Activated T-helper 9 cell treated with anti-CD3 and anti-CD28 coated beads, Interleukin-2, amount 50 U/mL, for 16 hours (primary cell): ENCODE measurements around the gene SPPL3.
"Not testable (repeated sequence)": the region's sequence is repeated elsewhere in the genome, so short reads cannot be mapped to it uniquely, and the experiment has no call there.

Experiments used
- DNase-seq: peaks from one replicate; pipeline ENCODE4 v3.0.0-alpha.2; 2020; ENCODE audit warnings: low read depth

Gene SPPL3

DNA sequence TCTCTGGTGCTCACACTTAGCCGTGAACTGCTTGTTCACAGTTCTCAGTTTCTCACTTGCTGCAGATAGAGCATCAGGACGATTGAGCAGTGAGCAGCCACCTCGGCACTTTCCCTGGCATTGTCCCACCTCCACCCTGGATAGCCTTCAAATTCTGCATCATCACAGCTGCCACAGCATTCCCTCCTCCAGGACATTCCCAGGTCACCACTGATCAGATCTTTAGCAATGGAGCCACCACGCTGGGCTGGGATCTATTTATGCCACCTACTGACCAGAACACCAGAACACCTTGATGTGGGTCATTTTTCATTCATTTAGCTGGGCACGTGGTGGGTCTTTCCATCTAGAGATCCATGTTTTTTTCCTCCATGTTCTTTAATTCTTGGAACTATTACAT lies 154.9 kb downstream of the SPPL3 start:
- DNase-seq = no peak

DNA sequence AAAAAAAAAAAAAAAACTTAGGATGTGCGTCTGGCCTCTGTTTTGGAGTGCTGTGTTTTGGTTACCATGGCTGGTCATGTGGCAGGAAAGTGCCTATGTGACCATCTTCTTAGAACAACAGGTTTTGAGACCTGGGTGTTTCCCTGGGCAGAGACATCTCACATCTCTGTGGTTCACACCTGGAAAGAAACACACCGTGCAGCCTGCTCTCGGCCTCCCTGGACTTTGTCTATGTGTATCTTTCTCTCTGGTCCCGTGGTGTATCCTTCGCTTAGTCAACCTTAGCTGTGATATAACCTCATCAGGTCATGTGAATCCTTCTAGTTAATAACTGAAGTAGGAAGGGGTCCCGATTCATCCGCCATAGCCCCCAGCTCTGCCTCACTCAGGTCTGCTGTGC lies 155.9 kb downstream of the SPPL3 start:
- DNase-seq = no peak

DNA sequence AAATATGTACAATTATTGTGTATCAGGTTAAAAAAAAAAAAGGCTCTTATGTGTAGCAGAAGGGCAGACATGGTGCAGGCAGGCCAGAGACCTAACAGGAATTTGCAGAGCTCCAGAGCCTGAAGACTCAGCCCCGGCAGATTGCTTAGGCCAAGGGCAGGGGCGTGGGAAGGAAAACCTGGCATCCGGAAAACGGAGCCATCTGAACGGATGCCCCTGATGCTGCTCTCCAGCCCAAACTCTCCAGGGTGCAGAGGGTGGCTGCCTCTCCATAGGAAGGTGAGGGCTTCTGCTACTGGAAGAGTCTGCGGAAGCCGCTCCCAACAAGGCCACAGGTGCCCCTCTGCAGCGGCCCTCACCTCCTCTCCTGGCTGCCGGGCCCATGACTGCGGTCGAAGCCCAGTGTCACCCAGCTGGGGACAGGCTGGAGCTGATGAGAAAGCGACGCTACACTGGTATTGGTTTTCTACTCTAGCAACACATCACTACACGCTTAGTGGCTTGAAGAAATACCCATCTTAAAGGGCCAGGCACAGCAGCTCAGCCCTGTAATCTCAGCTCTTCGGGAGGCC lies 159.2 kb downstream of the SPPL3 start:
- DNase-seq = no peak

DNA sequence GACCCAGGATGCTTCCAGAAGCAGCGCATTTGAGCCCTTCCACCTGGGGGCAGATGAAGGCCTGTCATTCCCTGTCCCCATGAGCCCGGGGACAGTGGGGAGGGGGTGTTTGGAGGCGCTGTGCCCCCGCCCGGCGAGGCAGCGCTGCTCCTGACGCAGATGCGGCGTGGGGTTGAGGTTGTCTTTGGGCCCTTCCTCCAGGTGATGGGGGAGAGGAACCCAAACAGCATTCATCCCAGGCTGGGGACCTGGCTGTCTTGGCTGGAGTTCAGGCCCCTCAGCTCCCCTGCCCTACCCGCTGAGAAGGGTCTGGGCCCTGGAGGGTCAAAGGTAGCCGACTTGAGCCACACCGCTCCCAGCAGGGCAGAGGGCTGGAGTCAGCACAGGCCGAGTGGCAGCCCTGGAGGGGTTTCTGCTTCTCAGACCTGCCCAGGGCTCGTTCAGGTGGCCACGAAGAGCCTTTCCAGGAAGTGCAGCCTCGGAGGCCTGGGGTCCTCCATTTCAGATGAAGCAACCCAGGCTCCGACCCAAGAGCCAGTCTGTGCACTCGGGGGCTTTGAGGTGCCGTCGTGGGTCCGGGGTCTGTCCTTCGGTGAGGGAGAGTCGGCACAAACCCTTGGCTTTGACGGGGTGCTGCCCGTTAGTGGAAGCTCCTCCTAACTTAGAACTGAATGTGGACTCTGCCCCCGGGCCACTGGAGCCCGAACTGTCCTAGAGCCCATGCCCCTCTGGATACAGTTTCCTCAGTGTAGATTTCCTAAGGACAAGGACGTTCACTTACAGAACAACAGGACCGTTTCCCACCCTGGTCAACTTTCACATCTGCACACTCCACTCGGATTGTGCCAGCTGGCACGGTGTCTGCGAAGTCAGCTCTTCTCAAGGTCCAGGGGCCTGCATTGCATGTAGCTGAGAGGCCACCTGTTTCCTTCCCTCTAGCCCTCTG lies 162.4 kb downstream of the SPPL3 start:
- DNase-seq = no peak

DNA sequence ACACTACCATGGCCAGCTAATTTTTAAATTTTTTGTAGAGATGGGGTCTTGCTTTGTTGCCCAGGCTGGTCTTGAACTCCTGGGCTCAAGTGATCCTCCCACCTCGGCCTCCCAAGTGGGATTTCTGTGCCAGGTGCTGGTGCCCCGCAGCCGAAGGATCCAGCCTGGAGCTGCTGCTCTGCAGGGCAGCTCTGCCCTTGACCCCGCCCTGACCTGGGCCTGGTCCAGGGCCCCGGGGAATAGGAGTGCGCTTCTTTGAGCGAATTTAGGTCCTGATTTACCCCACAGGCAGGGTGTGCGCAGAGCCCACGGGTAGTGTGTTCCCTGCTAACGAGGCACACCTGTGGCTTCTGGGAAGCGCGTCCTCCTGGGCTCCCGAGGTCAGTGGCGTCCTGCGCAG lies 163.3 kb downstream of the SPPL3 start:
- no peak for DNase-seq

DNA sequence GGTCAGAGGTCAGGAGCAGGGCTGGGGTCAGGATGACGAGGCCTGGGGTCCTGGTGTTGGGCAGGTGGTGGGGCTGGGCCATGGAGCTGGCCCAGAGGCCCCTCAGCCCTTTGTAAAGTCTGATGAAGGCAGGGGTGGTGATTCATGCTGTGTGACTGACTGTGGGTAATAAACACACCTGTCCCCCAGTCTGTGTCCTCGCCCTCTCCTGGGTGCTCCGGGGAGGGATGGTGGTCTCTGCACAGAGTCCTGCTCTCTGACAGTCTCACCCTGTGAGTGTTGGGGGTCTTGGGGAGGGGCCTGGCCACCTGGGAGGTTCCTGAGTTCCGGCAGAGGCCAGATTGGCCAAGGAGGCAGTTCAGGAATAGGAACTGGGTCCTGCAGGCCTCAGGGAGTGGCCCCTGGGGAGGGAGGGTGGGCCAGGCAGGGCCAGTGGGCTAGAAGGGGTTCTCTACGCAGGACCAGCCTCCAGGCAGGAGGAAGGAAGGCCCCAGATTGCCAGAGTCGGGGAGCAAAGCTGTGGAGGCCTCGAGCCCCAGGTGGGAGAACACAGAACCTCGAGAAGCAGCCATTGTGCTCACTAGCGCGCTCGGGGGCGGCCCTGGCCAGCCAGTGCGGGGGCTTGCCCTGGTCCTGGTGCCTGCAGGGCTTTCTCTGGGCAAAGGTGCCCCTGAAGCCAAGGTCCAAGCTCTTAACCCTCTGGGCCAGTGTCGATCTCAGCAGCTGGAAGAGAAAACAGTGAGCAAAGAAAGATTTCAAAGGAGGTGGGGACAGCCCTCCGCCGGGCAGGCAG lies 164.1 kb downstream of the SPPL3 start:
- DNase-seq = no peak

DNA sequence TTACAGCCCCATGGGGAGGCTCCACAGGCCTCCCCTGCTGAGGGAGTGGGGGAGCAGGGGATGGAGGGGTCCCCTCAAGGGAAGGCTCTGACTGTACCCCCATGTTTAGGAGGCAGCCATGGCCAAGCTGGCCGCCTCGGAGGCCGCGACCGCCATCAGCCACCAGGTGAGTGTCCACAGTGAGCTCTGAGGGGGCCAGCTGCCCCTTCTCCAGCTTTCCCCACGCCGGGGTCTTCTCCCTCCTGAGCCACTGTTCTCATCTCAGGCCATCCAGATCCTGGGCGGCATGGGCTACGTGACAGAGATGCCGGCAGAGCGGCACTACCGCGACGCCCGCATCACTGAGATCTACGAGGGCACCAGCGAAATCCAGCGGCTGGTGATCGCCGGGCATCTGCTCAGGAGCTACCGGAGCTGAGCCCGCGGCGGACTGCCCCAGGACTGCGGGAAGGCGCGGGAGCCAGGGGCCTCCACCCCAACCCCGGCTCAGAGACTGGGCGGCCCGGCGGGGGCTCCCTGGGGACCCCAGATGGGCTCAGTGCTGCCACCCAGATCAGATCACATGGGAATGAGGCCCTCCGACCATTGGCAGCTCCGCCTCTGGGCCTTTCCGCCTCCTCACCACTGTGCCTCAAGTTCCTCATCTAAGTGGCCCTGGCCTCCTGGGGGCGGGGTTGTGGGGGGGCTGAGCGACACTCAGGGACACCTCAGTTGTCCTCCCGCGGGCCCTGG lies 165.0 kb downstream of the SPPL3 start:
- DNase-seq = no peak

DNA sequence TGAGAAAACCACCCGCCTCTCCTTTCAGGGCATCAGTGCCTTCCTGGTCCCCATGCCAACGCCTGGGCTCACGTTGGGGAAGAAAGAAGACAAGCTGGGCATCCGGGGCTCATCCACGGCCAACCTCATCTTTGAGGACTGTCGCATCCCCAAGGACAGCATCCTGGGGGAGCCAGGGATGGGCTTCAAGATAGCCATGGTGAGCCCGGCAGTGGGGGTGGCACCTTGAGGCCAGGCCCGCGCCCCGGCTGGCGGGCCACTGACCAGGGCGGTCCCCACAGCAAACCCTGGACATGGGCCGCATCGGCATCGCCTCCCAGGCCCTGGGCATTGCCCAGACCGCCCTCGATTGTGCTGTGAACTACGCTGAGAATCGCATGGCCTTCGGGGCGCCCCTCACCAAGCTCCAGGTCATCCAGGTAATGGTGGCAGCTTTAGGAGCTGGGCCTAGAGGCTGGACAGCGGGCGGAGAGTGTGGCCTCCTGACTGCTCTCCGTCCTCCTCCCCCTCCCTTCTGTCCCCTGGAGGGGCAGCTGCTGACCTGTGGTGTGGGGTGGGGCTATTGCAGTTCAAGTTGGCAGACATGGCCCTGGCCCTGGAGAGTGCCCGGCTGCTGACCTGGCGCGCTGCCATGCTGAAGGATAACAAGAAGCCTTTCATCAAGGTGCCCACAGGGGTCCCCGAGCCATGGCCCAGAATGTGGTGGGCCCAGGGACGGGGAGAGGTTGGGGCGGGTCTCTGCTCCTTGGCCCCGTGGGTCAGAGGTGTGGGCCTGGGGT lies 165.7 kb downstream of the SPPL3 start:
- DNase-seq = no peak

DNA sequence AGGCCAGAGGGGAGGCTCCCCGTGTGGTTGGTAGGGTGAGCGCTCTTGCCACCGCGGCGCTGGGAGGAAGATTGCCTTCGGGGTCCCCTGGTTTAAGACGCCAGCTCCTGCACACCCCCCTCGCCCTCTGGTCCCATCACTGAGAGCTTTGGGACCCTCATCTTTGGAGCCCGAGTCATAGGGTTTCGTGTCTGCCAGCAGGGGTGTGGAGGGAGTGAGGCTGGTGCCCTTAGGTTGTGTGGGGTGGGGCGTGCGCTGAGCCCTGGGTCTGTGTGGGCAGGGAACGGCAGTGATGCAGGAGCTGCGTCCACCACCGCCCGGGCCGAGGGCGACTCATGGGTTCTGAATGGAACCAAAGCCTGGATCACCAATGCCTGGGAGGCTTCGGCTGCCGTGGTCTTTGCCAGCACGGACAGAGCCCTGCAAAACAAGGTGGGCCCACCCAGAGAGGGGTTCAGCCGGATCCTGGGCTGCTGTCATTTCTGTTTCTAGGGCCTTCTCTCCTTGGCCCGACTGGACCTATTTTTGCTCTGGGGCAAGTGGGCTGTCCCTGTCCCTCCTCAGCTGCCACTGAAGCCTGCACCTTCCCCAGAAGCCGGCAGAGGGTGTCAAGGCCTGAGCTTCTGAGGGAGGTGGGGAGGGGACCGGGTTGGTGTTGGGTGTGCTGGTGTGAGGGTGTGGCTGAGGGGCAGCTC lies 166.5 kb downstream of the SPPL3 start:
- no peak for DNase-seq

DNA sequence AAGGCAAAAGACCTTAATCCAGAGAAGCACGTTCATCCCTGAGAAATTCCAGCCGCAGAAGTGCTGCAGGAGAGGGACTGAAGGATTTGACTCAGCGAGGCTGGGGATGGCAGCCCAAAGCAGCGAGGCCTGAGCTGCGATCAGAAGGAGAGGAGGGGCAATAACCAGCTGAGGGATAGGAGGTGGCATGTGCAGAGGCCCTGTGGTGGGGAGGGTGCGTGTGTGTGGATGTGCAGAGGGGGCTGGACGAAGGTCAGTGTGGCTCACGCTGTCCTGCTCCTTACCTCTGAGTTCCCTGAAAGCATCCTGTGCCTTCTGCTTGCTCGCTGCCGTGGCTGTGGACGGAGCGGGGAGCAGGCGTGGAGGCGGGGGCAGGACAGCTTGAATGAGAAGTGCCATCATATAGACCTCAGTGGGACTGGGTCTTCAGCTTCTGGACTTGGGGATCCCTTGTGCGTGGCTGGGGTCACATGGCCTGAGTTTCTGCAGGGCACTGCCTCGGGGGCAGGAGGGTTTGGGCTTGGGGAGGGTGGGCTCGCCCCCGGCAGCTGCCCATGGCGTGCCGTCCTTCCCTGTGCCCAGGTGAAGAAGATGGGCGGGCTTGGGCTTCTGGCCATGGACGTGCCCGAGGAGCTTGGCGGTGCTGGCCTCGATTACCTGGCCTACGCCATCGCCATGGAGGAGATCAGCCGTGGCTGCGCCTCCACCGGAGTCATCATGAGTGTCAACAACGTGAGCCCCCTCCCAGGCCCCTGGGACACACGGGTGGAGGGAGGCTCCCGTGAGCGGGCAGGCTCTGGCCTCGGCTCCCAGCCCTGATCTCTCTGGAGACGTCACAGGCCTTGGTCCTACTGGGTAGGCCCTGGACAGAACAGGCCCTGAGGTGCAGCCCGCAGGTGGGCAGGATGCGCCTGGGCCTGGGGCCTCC lies 167.5 kb downstream of the SPPL3 start:
- no peak for DNase-seq

DNA sequence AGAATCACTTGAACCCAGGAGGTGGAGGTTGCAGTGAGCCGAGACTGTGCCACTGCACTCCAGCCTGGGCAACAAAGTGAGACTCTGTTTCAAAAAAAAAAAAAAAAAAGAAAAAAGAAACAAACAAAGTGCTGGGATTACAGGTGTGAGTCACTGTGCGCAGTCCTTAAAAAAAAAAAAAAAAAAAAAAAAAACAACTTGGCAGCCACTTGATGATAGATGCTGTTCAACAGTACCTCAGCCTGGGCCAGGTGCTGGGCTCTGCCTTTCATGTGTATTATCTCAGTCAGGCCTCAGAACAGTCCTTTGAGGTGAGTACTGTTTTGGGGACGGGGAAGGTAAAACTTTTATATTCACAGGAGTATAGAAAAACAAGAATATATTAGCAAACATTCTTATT lies 169.0 kb downstream of the SPPL3 start:
- DNase-seq = no peak

DNA sequence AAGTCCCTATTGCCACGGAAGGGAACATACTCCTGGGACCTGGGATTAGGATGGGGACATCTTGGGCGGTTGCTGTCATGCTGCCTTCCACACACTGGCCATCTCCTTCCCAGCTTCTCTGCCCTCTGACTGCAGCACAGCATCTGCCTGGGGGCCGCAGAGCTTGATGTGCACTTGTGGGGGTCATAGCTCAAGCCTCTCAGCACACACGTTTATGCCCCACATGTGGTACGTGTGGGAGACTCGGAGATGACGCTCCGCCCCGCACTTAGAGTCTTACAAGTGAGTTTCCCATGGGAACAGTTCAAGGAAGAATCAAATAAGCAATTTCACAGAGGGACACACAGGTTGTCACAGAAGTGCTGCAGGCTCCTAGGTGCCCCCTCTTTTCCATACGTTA lies 169.9 kb downstream of the SPPL3 start:
- DNase-seq = no peak

DNA sequence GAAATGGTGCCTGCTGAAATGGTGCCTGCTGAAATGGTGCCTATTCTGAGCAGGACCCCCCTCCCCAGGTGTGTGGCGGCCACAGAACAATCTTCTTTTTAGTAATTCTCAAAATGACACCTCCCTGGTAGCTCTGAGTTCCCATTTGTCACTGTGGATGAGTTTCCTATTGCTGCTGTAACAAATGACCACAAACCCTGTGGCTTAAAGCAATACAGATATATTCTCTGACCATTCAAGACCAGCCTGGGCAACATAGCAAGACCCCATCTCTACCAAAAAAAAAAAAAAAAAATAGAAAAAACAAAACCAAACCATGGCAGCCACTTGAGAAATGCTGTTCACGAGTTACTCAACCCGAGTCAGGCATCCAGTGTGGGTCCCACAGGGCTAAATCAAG lies 170.6 kb downstream of the SPPL3 start:
- no peak for DNase-seq

DNA sequence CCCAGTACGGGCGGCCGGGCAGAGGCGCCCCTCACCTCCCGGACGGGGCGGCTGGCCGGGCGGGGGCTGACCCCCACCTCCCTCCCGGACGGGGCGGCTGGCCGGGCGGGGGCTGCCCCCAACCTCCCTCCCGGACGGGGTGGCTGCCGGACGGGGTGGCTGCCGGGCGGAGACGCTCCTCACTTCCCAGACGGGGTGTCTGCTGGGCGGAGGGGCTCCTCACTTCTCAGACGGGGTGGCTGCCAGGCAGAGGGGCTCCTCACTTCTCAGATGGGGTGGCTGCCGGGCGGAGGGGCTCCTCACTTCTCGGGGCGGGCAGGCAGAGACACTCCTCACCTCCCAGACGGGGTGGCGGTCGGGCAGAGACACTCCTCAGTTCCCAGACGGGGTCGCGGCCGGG lies 172.0 kb downstream of the SPPL3 start:
- not testable (repeated sequence) for DNase-seq

DNA sequence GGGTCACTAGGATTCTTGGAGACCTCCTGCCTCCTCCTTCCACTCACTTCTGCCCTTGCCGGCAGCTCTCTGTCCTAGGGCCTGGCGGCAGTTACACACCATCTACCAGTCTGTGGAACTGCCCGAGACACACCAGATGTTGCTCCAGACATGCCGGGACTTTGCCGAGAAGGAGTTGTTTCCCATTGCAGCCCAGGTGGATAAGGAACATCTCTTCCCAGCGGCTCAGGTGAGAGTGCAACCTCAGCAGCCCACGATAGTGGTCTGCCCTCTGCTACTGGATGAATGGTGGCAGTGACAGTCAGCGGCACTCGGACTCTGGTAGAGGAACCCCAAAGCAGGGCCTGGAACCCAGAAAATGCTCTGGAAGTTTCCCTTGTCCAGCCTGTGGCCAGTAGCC lies 177.2 kb downstream of the SPPL3 start:
- no peak for DNase-seq

DNA sequence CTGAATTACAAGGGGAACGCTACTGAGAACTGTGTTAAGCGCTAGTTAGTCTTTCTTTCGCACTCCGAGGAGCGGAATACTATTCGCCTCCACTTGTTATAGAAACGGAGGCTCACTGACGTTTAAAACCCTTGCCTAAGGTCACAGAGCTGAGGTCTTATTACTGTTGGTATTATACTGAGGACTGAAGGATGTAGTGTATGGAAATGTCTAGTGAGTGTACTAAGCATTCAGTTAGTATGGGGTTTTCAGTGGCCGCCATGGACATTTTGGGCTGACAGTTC lies 177.7 kb downstream of the SPPL3 start:
- no peak for DNase-seq

DNA sequence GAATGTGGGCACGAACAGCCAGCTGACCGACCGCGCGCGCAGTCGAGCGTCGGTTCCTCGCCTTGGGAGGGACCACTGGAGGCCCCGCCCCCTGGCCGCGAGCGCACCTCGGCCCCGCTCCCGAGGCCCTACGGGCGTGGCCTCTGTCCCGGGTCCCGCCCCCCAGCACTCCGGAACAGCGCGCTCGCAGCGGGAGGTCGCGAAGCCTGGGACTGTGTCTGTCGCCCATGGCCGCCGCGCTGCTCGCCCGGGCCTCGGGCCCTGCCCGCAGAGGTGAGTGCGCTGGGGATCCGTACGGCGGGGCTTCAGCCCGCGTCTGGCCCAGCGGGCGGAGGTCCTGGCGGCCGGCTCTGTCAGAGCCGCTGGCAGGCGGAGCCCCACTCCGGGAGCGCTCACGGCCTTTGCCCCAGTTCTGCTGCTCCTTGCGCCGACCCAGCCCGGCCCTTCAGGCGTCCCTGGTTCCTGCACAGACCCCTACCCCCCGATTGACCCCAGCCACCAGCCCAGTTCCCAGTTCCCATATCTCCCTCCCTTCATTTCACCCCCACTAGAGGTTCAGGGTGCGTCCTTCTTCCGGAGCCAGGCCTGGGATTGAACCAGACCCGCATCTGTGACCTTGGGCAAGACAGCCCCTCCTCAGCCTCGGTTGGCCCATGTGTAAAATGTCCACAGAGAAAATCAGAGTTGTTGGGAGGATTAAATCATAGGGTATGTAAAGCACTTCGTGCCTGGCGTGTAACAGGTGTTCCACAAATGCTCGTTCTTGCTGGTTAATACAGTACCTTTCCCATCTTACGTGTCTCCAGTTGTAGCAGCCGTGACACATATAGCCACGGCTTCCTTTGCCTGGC lies 178.3 kb downstream of the SPPL3 start, which contains the start of gene ACADS:
Gene ACADS (plus strand): TSS at position 168 of the 851 bp plus-strand sequence. CDS start 60 bp downstream, at position 228.
- peak; percentile 83 for DNase-seq

DNA sequence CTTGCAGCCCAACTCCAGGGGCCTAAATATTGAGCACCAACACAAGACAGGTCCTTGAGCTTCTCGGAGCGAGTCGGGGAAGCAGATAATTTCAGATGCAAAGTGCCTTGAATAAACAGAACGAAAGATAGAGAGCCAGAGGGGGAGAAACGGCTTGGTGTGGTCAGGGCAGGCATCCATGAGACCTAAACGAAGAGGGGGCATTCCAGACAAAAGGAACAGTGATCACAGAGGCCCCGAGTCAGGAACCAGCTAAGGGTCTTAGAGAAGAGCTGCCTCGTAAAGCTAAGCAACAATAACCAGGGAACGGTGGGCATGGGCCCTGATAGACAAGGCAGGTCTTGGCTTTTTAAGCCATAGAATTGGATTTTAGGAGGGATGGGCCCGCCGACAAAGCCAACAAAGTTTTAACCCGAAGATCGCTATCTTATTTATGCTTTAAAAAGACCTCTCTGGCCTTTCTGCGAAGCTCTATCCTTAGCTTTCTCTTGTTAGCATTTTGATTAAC lies 179.0 kb downstream of the SPPL3 start:
- DNase-seq = no peak

DNA sequence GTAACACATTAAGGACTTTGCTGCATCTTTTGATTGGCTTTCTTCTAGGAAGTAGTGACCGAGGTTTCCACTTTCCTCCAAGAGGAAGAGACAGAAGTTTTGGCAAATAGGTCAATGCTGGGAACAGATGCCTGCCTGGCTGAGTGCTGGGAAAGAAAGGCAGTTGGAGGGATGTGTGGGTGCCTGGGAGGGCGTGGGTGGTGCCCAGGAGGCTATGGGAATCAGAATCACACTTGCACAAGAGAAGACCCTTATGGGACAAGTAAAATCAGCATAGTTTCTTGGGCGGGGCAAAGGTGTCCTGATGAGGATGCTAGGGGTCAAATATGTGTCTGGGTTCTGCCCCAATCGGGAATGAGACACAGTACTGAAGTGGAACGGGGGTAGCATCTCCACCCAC lies 179.4 kb downstream of the SPPL3 start:
- DNase-seq = no peak
